H1 (cell line): Measurements from ENCODE around the gene PRKCD. TPM values are rescaled to one million over a fixed set of nuclear protein-coding genes. Genes with fewer than 3 reads are reported as not detected.

Experiments
- CTCF ChIA-PET: fragments of 300-600 bp; sonication (Branson Sonifier 250); formaldehyde crosslinking; loops from one replicate; lab custom pipeline; 2021; ENCODE audit not compliant: partially characterized antibody; lab: Charles Lee
- POLR2A ChIA-PET: fragments of 300-600 bp; sonication (Branson Sonifier 250); formaldehyde crosslinking; loops from one replicate; lab custom pipeline; 2021; ENCODE audit warnings: inconsistent platforms; ENCODE audit not compliant: partially characterized antibody; lab: Charles Lee
- DNase-seq, 2 experiments: peaks; one replicate each; pipeline versions ENCODE4 v3.0.0 to v3.0.0-alpha.2; 2010 to 2022; ENCODE audit warnings: low spot score in 2 of 2, low read depth in 1 of 2, mixed read lengths in 1 of 2
- FAIRE-seq: peaks from 2 replicates; lab custom pipeline; 2011; peaks lifted over from hg19 to GRCh38; lab: Jason Lieb, UNC
- H2AFZ ChIP-seq: 2 replicates; pipeline ENCODE4 v1.8.1; 2012; ENCODE audit warnings: low read length, inconsistent platforms
- H2AK5ac ChIP-seq: 2 replicates; pipeline ENCODE4 v1.6.1; 2013; ENCODE audit warnings: low read depth, low read length
- H2BK120ac ChIP-seq: replicated peaks from 2 replicates; pipeline ENCODE3; 2013; ENCODE audit warnings: low read depth, low read length, inconsistent platforms
- H2BK12ac ChIP-seq: 2 replicates; pipeline ENCODE4 v1.6.1; 2013; ENCODE audit warnings: low read depth, low read length
- H2BK15ac ChIP-seq: 2 replicates; pipeline ENCODE4 v1.6.1; 2013; ENCODE audit warnings: low read length
- H2BK20ac ChIP-seq: 2 replicates; pipeline ENCODE4 v1.6.1; 2013; ENCODE audit warnings: low read length
- H2BK5ac ChIP-seq: 2 replicates; pipeline ENCODE4 v1.6.1; 2013; ENCODE audit warnings: low read depth, low read length
- H3K14ac ChIP-seq: 2 replicates; pipeline ENCODE4 v1.6.1; 2013; ENCODE audit warnings: inconsistent platforms; ENCODE audit not compliant: insufficient read length
- H3K18ac ChIP-seq: 2 replicates; pipeline ENCODE4 v1.6.1; 2013; ENCODE audit warnings: low read length; ENCODE audit errors: extremely low read depth
- H3K23ac ChIP-seq: 2 replicates; pipeline ENCODE4 v1.6.1; 2013; ENCODE audit warnings: inconsistent platforms; ENCODE audit not compliant: insufficient read length
- H3K23me2 ChIP-seq: 2 replicates; pipeline ENCODE4 v1.6.1; 2013; ENCODE audit warnings: low read depth, low read length
- H3K27ac ChIP-seq: 2 replicates; pipeline ENCODE4 v1.6.1; 2011; ENCODE audit warnings: low read depth, low read length, inconsistent platforms
- H3K27me3 ChIP-seq, 4 experiments: replicated peaks in 1 of 4; 1 replicate in 1 of 4; 2 replicates in 3 of 4; pipeline versions ENCODE4 v1.6.1 to v1.8.1; 2011 to 2013; ENCODE audit warnings: low read length in 3 of 4, mild to moderate bottlenecking in 3 of 4, inconsistent platforms in 2 of 4, mixed read lengths in 2 of 4, moderate library complexity in 1 of 4; ENCODE audit not compliant: control insufficient read depth in 3 of 4, insufficient read depth in 3 of 4; ENCODE audit errors: extremely low read depth in 1 of 4
- H3K36me3 ChIP-seq, 4 experiments: 2 replicates each; pipeline versions ENCODE4 v1.6.1 to v1.8.1; 2011 to 2013; ENCODE audit warnings: mild to moderate bottlenecking in 4 of 4, low read length in 3 of 4, moderate library complexity in 2 of 4, control low read depth in 1 of 4, inconsistent platforms in 1 of 4; ENCODE audit not compliant: insufficient read depth in 4 of 4, control insufficient read depth in 2 of 4
- H3K4ac ChIP-seq: replicated peaks from 2 replicates; pipeline ENCODE3; 2013; ENCODE audit warnings: low read length, low read depth, mixed read lengths, inconsistent platforms; ENCODE audit not compliant: insufficient read length
- H3K4me1 ChIP-seq, 4 experiments: replicated peaks in 1 of 4; 1 replicate in 1 of 4; 2 replicates in 3 of 4; pipeline versions ENCODE4 v1.6.1 to v1.8.1; 2011 to 2013; ENCODE audit warnings: low read length in 3 of 4, inconsistent platforms in 2 of 4, mixed read lengths in 1 of 4; ENCODE audit not compliant: insufficient read depth in 4 of 4, control insufficient read depth in 3 of 4
- H3K4me2 ChIP-seq, 2 experiments: 2 replicates each; pipeline versions ENCODE4 v1.6.1 to v1.8.1; 2011 to 2013; ENCODE audit warnings: low read depth in 2 of 2, low read length in 2 of 2, control low read depth in 1 of 2, inconsistent platforms in 1 of 2, mild to moderate bottlenecking in 1 of 2; ENCODE audit not compliant: insufficient read depth in 1 of 2
- H3K4me3 ChIP-seq, 4 experiments: fragments of 200-600, 300-600 bp in 1 of 4; sonication (generic), shearing (Covaris generic), sonication (Bioruptor Twin) in 1 of 4; 2 replicates each; pipeline versions ENCODE4 v1.5.1 to v1.8.1; 2011 to 2016; ENCODE audit warnings: low read length in 4 of 4, low read depth in 3 of 4, control low read depth in 2 of 4, inconsistent platforms in 2 of 4, mild to moderate bottlenecking in 2 of 4, mixed read lengths in 1 of 4, moderate library complexity in 1 of 4; ENCODE audit not compliant: insufficient read depth in 2 of 4; ENCODE audit errors: extremely low read depth in 1 of 4
- H3K56ac ChIP-seq: replicated peaks from 2 replicates; pipeline ENCODE3; 2013; ENCODE audit warnings: low read depth, mild to moderate bottlenecking, mixed read lengths, low read length, inconsistent platforms; ENCODE audit not compliant: insufficient read length
- H3K79me1 ChIP-seq: 2 replicates; pipeline ENCODE4 v1.6.1; 2013; ENCODE audit warnings: low read depth, low read length, control low read depth
- H3K79me2 ChIP-seq, 2 experiments: 2 replicates each; pipeline versions ENCODE4 v1.6.1 to v1.8.1; 2012 to 2013; ENCODE audit warnings: low read length in 2 of 2, mild to moderate bottlenecking in 2 of 2, inconsistent platforms in 1 of 2; ENCODE audit not compliant: insufficient read depth in 2 of 2, control insufficient read depth in 1 of 2
- H3K9ac ChIP-seq, 4 experiments: replicated peaks in 1 of 4; 1 replicate in 1 of 4; 2 replicates in 3 of 4; pipeline versions ENCODE4 v1.6.1 to v1.8.1; 2011 to 2013; ENCODE audit warnings: low read depth in 3 of 4, low read length in 3 of 4, control low read depth in 2 of 4, mild to moderate bottlenecking in 2 of 4, moderate library complexity in 2 of 4, inconsistent platforms in 1 of 4; ENCODE audit errors: extremely low read depth in 1 of 4
- H3K9me3 ChIP-seq, 2 experiments: 2 replicates each; pipeline versions ENCODE4 v1.6.1 to v1.8.1; 2012 to 2013; ENCODE audit warnings: mild to moderate bottlenecking in 2 of 2, moderate library complexity in 2 of 2, control low read depth in 1 of 2, inconsistent platforms in 1 of 2, low read depth in 1 of 2, low read length in 1 of 2, mixed read lengths in 1 of 2; ENCODE audit not compliant: insufficient read depth in 2 of 2
- H4K20me1 ChIP-seq, 2 experiments: replicated peaks in 1 of 2; 2 replicates each; pipeline versions ENCODE3 to v1.8.1; 2011 to 2013; ENCODE audit warnings: inconsistent platforms in 2 of 2, low read length in 2 of 2, mild to moderate bottlenecking in 1 of 2; ENCODE audit not compliant: insufficient read depth in 2 of 2, control insufficient read depth in 1 of 2
- H4K5ac ChIP-seq: 2 replicates; pipeline ENCODE4 v1.6.1; 2013; ENCODE audit warnings: low read length, low read depth, mixed read lengths, inconsistent platforms; ENCODE audit not compliant: insufficient read length
- H4K8ac ChIP-seq: 2 replicates; pipeline ENCODE4 v1.8.0; 2013; ENCODE audit warnings: mild to moderate bottlenecking, moderate library complexity, low read length, inconsistent platforms; ENCODE audit not compliant: insufficient read depth; ENCODE audit errors: extremely low read depth
- H4K91ac ChIP-seq: replicated peaks from 2 replicates; pipeline ENCODE3; 2013; ENCODE audit warnings: low read length, mixed read lengths, inconsistent platforms; ENCODE audit not compliant: insufficient read length
- GABPA ChIP-seq: IDR thresholded peaks from 2 replicates; pipeline ENCODE4 v1.6.1; 2011; ENCODE audit warnings: mild to moderate bottlenecking, low read length, moderate library complexity, borderline replicate concordance; ENCODE audit not compliant: insufficient read depth
- NANOG ChIP-seq: IDR thresholded peaks from 2 replicates; pipeline ENCODE4 v1.6.1; 2011; ENCODE audit warnings: low read length, low read depth, mild to moderate bottlenecking, inconsistent platforms; ENCODE audit not compliant: insufficient read depth, poor library complexity, severe bottlenecking
- NRF1 ChIP-seq: IDR thresholded peaks from 2 replicates; pipeline ENCODE4 v1.6.1; 2011; ENCODE audit warnings: mild to moderate bottlenecking, low read depth, low read length, improper control_type of control experiment
- RFX5 ChIP-seq: IDR thresholded peaks from 2 replicates; pipeline ENCODE4 v1.6.1; 2011; ENCODE audit warnings: low read depth, low read length, improper control_type of control experiment, borderline replicate concordance
- SP2 ChIP-seq: IDR thresholded peaks from 2 replicates; pipeline ENCODE4 v1.6.1; 2012; ENCODE audit warnings: mild to moderate bottlenecking, low read length, inconsistent platforms
- WGBS, 2 experiments: shearing (Covaris generic) in 1 of 2; methylation state at CpG; one replicate each; pipeline versions ENCODE4 v1.1.6 to v1.1.7; 2013 to 2015; ENCODE audit warnings: low lambda C conversion rate in 2 of 2, mixed read lengths in 2 of 2, inconsistent platforms in 1 of 2, low coverage in 1 of 2, missing lambda C conversion rate in 1 of 2; ENCODE audit not compliant: insufficient replicate concordance in 2 of 2, insufficient coverage in 1 of 2, insufficient read length in 1 of 2; ENCODE audit errors: extremely low coverage in 1 of 2, missing lambda C conversion rate in 1 of 2; 5-methylcytosine and 5-hydroxymethylcytosine counted together
- polyA plus RNA-seq, 7 experiments: library from polyadenylated mRNA; depleted of rRNA in 3 of 7; stranded (reverse) in 5 of 7; unstranded in 2 of 7; fragments of >200 nt in 5 of 7; fragments of 200-250 nt in 2 of 7; gene quantifications; 1 replicate in 5 of 7; 2 replicates in 1 of 7; 4 replicates in 1 of 7; pipeline versions ENCODE4 v1.2.1 to v1.2.3, GENCODE V29; 2011 to 2013; ENCODE audit warnings: missing spikeins in 2 of 7, mixed read lengths in 2 of 7
- total RNA-seq: library from RNA; stranded (reverse); fragmentation: NEBNext Ultra II Directional; extraction: Animal tissue kit (Norgen Biotek cat#: 25700); gene quantifications from 2 replicates; pipeline ENCODE4 v1.2.1, GENCODE V29; 2021

PRKCD gene
- total and polyA plus RNA-seq, 2 of the 8 experiments (the other 6 are each of a cell fraction or from before 2014, with no cell fraction given), result 22.6 to 23.9 TPM

GRCh38 chr3:53170325-53171063 lies 9.5 kb downstream of the PRKCD start:
- Histone ChIP-seq H2BK5ac (peak overlapping the region; percentile 85), H3K23ac (no peak overlapping the region), H2BK12ac (peak overlapping the region; percentile 72; the same call in 1 of the 2 replicates), H3K9ac (no peak overlapping the region), H4K8ac (0 out of 2 replicates have a peak overlapping the region, but pooled peaks have one; percentile 43), H3K36me3 (no peaks in the 10 kb centered on the region), H4K91ac (peak overlapping the region; percentile 99), H3K56ac (no peak overlapping the region), H2BK15ac (peak overlapping the region; percentile 100), H3K18ac (peak overlapping the region; percentile 48; the same call in 1 of the 2 replicates), H4K20me1 (peaks cover 4 to 18% of the 10 kb centered on the region in 2 experiments), H3K9me3 (no peaks in the 10 kb centered on the region), H3K79me1 (peaks cover 14% of the 10 kb centered on the region), H3K79me2 (no peaks in the 10 kb centered on the region; a peak in 1 of 4 replicates), H3K27me3 (no peaks in the 10 kb centered on the region), H2BK20ac (peak overlapping the region; percentile 75; the same call in 1 of the 2 replicates), H2AK5ac (peak overlapping the region; percentile 97), H3K4me2 (no peak overlapping the region; a peak in 1 of 4 replicates), H3K14ac (no peak overlapping the region), H4K5ac (no peak overlapping the region), H3K27ac (no peak overlapping the region), H3K23me2 (no peaks in the 10 kb centered on the region; the same call in 1 of the 2 replicates), H3K4ac (no peak overlapping the region), H2BK120ac (no peak overlapping the region), H3K4me3 (no peak overlapping the region), H2AFZ (no peak overlapping the region), H3K4me1 (peaks cover 3 to 50% (median 35%) of the 10 kb centered on the region in 4 experiments)
- DNase-seq (no peak), FAIRE-seq (no peak)
- 86% methylated on average over 17 of the region's 17 CpGs; no CpG with 5 or more reads in 1 of the 2 experiments for WGBS, 2 experiments
- ChIA-PET CTCF (interaction anchor here (0.7 to 5.9 kb wide), 13 partner anchors 10 to 377 kb away, joined by 3 to 50 read pairs (median 4); partner anchors contain the start of gene RFT1), POLR2A (interaction anchor here (0.7 to 7.9 kb wide), 6 partner anchors 10 to 47 kb away, joined by 3 to 56 read pairs (median 3); partner anchors contain the start of gene PRKCD)
- TF ChIP-seq NANOG (no peak), GABPA (no peak), NRF1 (no peak), RFX5 (no peak), SP2 (no peak)
